Endodermal cell (in vitro differentiated cells): ENCODE data around the gene SLC12A9. TPM values are rescaled to one million over a fixed set of nuclear protein-coding genes. Genes with fewer than 3 reads are reported as not detected.
A peak's percentile ranks its signal among the peaks of the same experiment; 100 is the strongest.

ENCODE experiments used
- DNase-seq: peaks from one replicate; pipeline ENCODE4 v3.0.0-alpha.2; 2017
- H3K27ac ChIP-seq: 2 replicates; pipeline ENCODE4 v1.5.1; 2013; ENCODE audit warnings: mild to moderate bottlenecking, low read depth, low read length, moderate library complexity
- H3K27me3 ChIP-seq: 2 replicates; pipeline ENCODE4 v1.6.1; 2013; ENCODE audit warnings: mild to moderate bottlenecking, low read length, moderate library complexity; ENCODE audit not compliant: insufficient read depth, control insufficient read depth, poor library complexity, severe bottlenecking
- H3K36me3 ChIP-seq: 2 replicates; pipeline ENCODE4 v1.7.0; 2013; ENCODE audit warnings: mild to moderate bottlenecking, low read length, moderate library complexity; ENCODE audit not compliant: control insufficient read depth, insufficient read depth
- H3K4me1 ChIP-seq: one replicate; pipeline ENCODE4 v1.7.0; 2013; ENCODE audit warnings: low read length; ENCODE audit not compliant: control insufficient read depth, insufficient read depth
- H3K4me3 ChIP-seq: 2 replicates; pipeline ENCODE4 v1.5.1; 2013; ENCODE audit warnings: mild to moderate bottlenecking, low read length, moderate library complexity
- H3K9ac ChIP-seq: 2 replicates; pipeline ENCODE4 v1.6.1; 2013; ENCODE audit warnings: mild to moderate bottlenecking, low read length, moderate library complexity; ENCODE audit not compliant: poor library complexity, severe bottlenecking; ENCODE audit errors: extremely low read depth
- H3K9me3 ChIP-seq: 2 replicates; pipeline ENCODE4 v1.6.1; 2013; ENCODE audit warnings: mild to moderate bottlenecking, low read length, moderate library complexity; ENCODE audit not compliant: control insufficient read depth
- H3K27ac Mint-ChIP-seq: 2 replicates; pipeline ENCODE4 v1.8.0; 2020; ENCODE audit warnings: mixed read lengths
- H3K27me3 Mint-ChIP-seq: 2 replicates; pipeline ENCODE4 v1.8.0; 2021; ENCODE audit warnings: mild to moderate bottlenecking, mixed read lengths; ENCODE audit not compliant: insufficient read depth
- H3K36me3 Mint-ChIP-seq: 2 replicates; pipeline ENCODE4 v1.8.0; 2020; ENCODE audit warnings: low read depth, mixed read lengths
- H3K4me1 Mint-ChIP-seq: 2 replicates; pipeline ENCODE4 v1.8.0; 2020; ENCODE audit warnings: mixed read lengths
- H3K4me3 Mint-ChIP-seq: 2 replicates; pipeline ENCODE4 v1.8.0; 2020; ENCODE audit warnings: mild to moderate bottlenecking, moderate library complexity, mixed read lengths
- H3K9me3 Mint-ChIP-seq: 2 replicates; pipeline ENCODE4 v1.8.0; 2020; ENCODE audit warnings: mild to moderate bottlenecking, mixed read lengths
- CTCF ChIP-seq: fragments of 200-600 bp; sonication (generic); conservative IDR thresholded peaks from 2 replicates; pipeline ENCODE4 v1.5.0; 2021; ENCODE audit warnings: antibody characterized with exemption, mild to moderate bottlenecking
- WGBS, 2 experiments: methylation state at CpG; one replicate each; pipeline versions ENCODE4 v1.1.5 to v1.1.7; 2013; ENCODE audit warnings: missing lambda C conversion rate in 2 of 2, mixed read lengths in 1 of 2; ENCODE audit not compliant: insufficient coverage in 1 of 2, insufficient read length in 1 of 2; 5-methylcytosine and 5-hydroxymethylcytosine counted together
- total RNA-seq, 2 donors: library from RNA; stranded (reverse); fragmentation: NEBNext Ultra II Directional in 1 of 2; extraction: Animal tissue kit (Norgen Biotek cat#: 25700) in 1 of 2; gene quantifications; 2 replicates in 1 of 2; 3 replicates in 1 of 2; pipeline ENCODE4 v1.2.1, GENCODE V29; 2021

SLC12A9 gene
- total RNA-seq, 2 donors from 2014 or later, result 22.5 to 35.1 TPM

- TF ChIP-seq CTCF, result no peak
- Histone ChIP-seq H3K9ac (no peak overlapping the region), H3K4me1 (no peaks in the 10 kb centered on the region), H3K27me3 (no peaks in the 10 kb centered on the region), H3K36me3 (peaks cover 84% of the 10 kb centered on the region), H3K9me3 (no peaks in the 10 kb centered on the region), H3K4me3 (no peak overlapping the region), H3K27ac (no peak overlapping the region)
- H3K4me1 Mint-ChIP-seq, result peaks cover under 1% of the 10 kb centered on the region
- peak overlapping the region; percentile 49 for H3K27ac Mint-ChIP-seq
- H3K36me3 Mint-ChIP-seq, result peaks cover 80% of the 10 kb centered on the region
- 94 to 98% methylated on average over 9 to 23 of the region's 23 CpGs for WGBS, 2 experiments
- H3K27me3 Mint-ChIP-seq, result no peaks in the 10 kb centered on the region
- no peak for DNase-seq
- H3K4me3 Mint-ChIP-seq, result no peak overlapping the region
- H3K9me3 Mint-ChIP-seq, result no peaks in the 10 kb centered on the region
These were observed 32.9 kb upstream of the SLC12A9 start for GRCh38 chr7:100819586-100819985.

- H3K9me3 ChIP-seq, result no peaks in the 10 kb centered on the region
- WGBS, 2 experiments, result 95 to 96% methylated on average over 33 to 43 of the region's 43 CpGs
- H3K27ac ChIP-seq, result no peak overlapping the region
- Mint-ChIP-seq H3K27me3 (no peaks in the 10 kb centered on the region), H3K4me3 (no peak overlapping the region), H3K4me1 (peaks cover 13% of the 10 kb centered on the region), H3K9me3 (no peaks in the 10 kb centered on the region), H3K27ac (no peak overlapping the region), H3K36me3 (peaks cover 58% of the 10 kb centered on the region)
- no peak for TF ChIP-seq CTCF
- H3K27me3 ChIP-seq, result no peaks in the 10 kb centered on the region
- no peaks in the 10 kb centered on the region for H3K4me1 ChIP-seq
- H3K36me3 ChIP-seq, result peaks cover 60% of the 10 kb centered on the region
- H3K4me3 ChIP-seq, result no peak overlapping the region
- H3K9ac ChIP-seq, result no peak overlapping the region
- DNase-seq, result no peak
These were observed 30.0 kb upstream of the SLC12A9 start for GRCh38 chr7:100822236-100823139.

- H3K9me3 ChIP-seq, result no peaks in the 10 kb centered on the region
- 89 to 90% methylated on average over 4 to 7 of the region's 7 CpGs for WGBS, 2 experiments
- no peaks in the 10 kb centered on the region for H3K4me1 ChIP-seq
- Mint-ChIP-seq H3K27me3 (no peaks in the 10 kb centered on the region), H3K4me1 (peaks cover 14% of the 10 kb centered on the region), H3K27ac (no peak overlapping the region), H3K4me3 (no peak overlapping the region), H3K36me3 (peaks cover 55% of the 10 kb centered on the region), H3K9me3 (no peaks in the 10 kb centered on the region)
- H3K27me3 ChIP-seq, result no peaks in the 10 kb centered on the region
- no peak overlapping the region for H3K27ac ChIP-seq
- DNase-seq, result no peak
- peaks cover 57% of the 10 kb centered on the region for H3K36me3 ChIP-seq
- H3K9ac ChIP-seq, result no peak overlapping the region
- no peak overlapping the region for H3K4me3 ChIP-seq
- peak; percentile 18 for TF ChIP-seq CTCF
These were observed 29.4 kb upstream of the SLC12A9 start for GRCh38 chr7:100823140-100823525.
